K562 (cell line): Measurements from ENCODE around the gene WDR93. TPM values are rescaled to one million over a fixed set of nuclear protein-coding genes. Genes with fewer than 3 reads are reported as not detected.
"Not testable (repeated sequence)": the region's sequence is repeated elsewhere in the genome, so short reads cannot be mapped to it uniquely, and the experiment has no call there.

ENCODE experiments used
- ATAC-seq: fragments of 200-7000 bp; cut with Tn5 transposase; 3 replicates; pipeline ENCODE4 v1.9.1; 2020; ENCODE audit warnings: moderate library complexity
- BruUV-seq: library from RNA; stranded (reverse); fragments of 400-500 nt; replicated peaks from 2 replicates; lab custom pipeline; 2021; lab: Mats Ljungman, UMichigan
- CTCF ChIA-PET: fragments of 300-600 bp; formaldehyde crosslinking; extraction: SDS; loops from one replicate; lab custom pipeline; 2021; ENCODE audit warnings: low intra/inter-chr PET ratio; lab: Yijun Ruan, JAX
- POLR2A ChIA-PET: fragments of 300-600, 350-650 bp; sonication (Branson Sonifier 250); formaldehyde crosslinking; extraction: SDS; loops from one replicate; lab custom pipeline; 2021; ENCODE audit warnings: antibody characterized with exemption, inconsistent platforms; lab: Yijun Ruan, JAX
- DNase-seq, 4 experiments: peaks; one replicate each; pipeline versions ENCODE4 v3.0.0 to v3.0.0-alpha.2; 2011 to 2018; ENCODE audit warnings: low spot score in 3 of 4, mixed read lengths in 3 of 4; ENCODE audit errors: extremely low read depth in 1 of 4
- FAIRE-seq: peaks from 2 replicates; lab custom pipeline; 2011; peaks lifted over from hg19 to GRCh38; lab: Jason Lieb, UNC
- H2AFZ ChIP-seq: 2 replicates; pipeline ENCODE4 v1.6.0; 2011; ENCODE audit warnings: low read depth, low read length, control low read depth, inconsistent platforms
- H3K27ac ChIP-seq: fragments of 200-600 bp; 3 replicates; pipeline ENCODE4 v1.8.0; 2011; ENCODE audit warnings: low read depth, mild to moderate bottlenecking, control low read depth, inconsistent platforms, low read length, moderate library complexity, mixed read lengths; ENCODE audit errors: extremely low read depth
- H3K27me3 ChIP-seq, 2 experiments: fragments of 300-600 bp in 1 of 2; 2 replicates in 1 of 2; 3 replicates in 1 of 2; pipeline versions ENCODE4 v1.6.0 to v1.8.0; 2011; ENCODE audit warnings: inconsistent platforms in 2 of 2, low read length in 2 of 2, mild to moderate bottlenecking in 1 of 2, mixed read lengths in 1 of 2, moderate library complexity in 1 of 2; ENCODE audit not compliant: control insufficient read depth in 2 of 2, insufficient read depth in 2 of 2
- H3K36me3 ChIP-seq: fragments of 300-600 bp; 3 replicates; pipeline ENCODE4 v1.8.0; 2011; ENCODE audit warnings: mild to moderate bottlenecking, low read length, inconsistent platforms; ENCODE audit not compliant: control insufficient read depth, insufficient read depth
- H3K4me1 ChIP-seq, 2 experiments: fragments of 200-600 bp in 1 of 2; replicated peaks in 1 of 2; 2 replicates in 1 of 2; 3 replicates in 1 of 2; pipeline versions ENCODE4 v1.5.1 to v1.8.0; 2011; ENCODE audit warnings: inconsistent platforms in 2 of 2, low read length in 2 of 2, mild to moderate bottlenecking in 1 of 2, mixed read lengths in 1 of 2, moderate library complexity in 1 of 2; ENCODE audit not compliant: control insufficient read depth in 2 of 2, insufficient read depth in 2 of 2
- H3K4me2 ChIP-seq: 2 replicates; pipeline ENCODE4 v1.6.1; 2011; ENCODE audit warnings: low read length, control low read depth, inconsistent platforms, mixed read lengths; ENCODE audit not compliant: insufficient read depth
- H3K4me3 ChIP-seq: fragments of 200-600 bp; sonication (generic), shearing (Covaris generic); 2 replicates; pipeline ENCODE4 v1.5.1; 2016; ENCODE audit warnings: control low read depth, inconsistent platforms
- H3K79me2 ChIP-seq: fragments of 200-600 bp; 3 replicates; pipeline ENCODE4 v1.8.0; 2011; ENCODE audit warnings: low read length, inconsistent platforms; ENCODE audit not compliant: control insufficient read depth, insufficient read depth
- H3K9ac ChIP-seq, 2 experiments: 2 replicates each; pipeline versions ENCODE4 v1.6.0 to v1.6.1; 2011; ENCODE audit warnings: low read depth in 2 of 2, low read length in 2 of 2, control low read depth in 1 of 2, inconsistent platforms in 1 of 2, mild to moderate bottlenecking in 1 of 2, mixed read lengths in 1 of 2; ENCODE audit not compliant: insufficient read depth in 1 of 2
- H3K9me1 ChIP-seq: one replicate; pipeline ENCODE4 v1.6.0; 2011; ENCODE audit warnings: inconsistent platforms, mild to moderate bottlenecking, low read length, moderate library complexity; ENCODE audit not compliant: control insufficient read depth, insufficient read depth
- H3K9me3 ChIP-seq: replicated peaks from 2 replicates; pipeline ENCODE4 v1.5.1; 2011; ENCODE audit warnings: low read depth, low read length, inconsistent platforms; ENCODE audit not compliant: control insufficient read depth, insufficient read depth
- H4K20me1 ChIP-seq: replicated peaks from 2 replicates; pipeline ENCODE4 v1.6.1; 2011; ENCODE audit warnings: low read length, inconsistent platforms, mixed read lengths; ENCODE audit not compliant: control insufficient read depth, insufficient read depth
- BMI1 ChIP-seq: fragments of 150-350 bp; IDR thresholded peaks from 2 replicates; pipeline ENCODE4 v1.6.1; 2014; ENCODE audit warnings: low read length
- CC2D1A ChIP-seq: fragments of 450-650 bp; IDR thresholded peaks from 2 replicates; pipeline ENCODE4 v1.6.1; 2017; ENCODE audit warnings: mild to moderate bottlenecking
- KLF16 ChIP-seq: IDR thresholded peaks from 2 replicates; pipeline ENCODE4 v1.6.1; 2016; ENCODE audit warnings: antibody characterized with exemption
- PCBP1 ChIP-seq: fragments of 200-400 bp; formaldehyde crosslinking; IDR thresholded peaks from 2 replicates; pipeline ENCODE4 v1.6.1; 2018; ENCODE audit warnings: mild to moderate bottlenecking, low read depth, low read length; ENCODE audit not compliant: poor library complexity, severe bottlenecking
- ZNF76 ChIP-seq: fragments of 250-450 bp; sonication (Bioruptor Pico); IDR thresholded peaks from 2 replicates; pipeline ENCODE4 v1.4.0; 2020; ENCODE audit warnings: mild to moderate bottlenecking, moderate library complexity, borderline replicate concordance
- WGBS: fragments of 100-300 bp; shearing (Covaris generic); methylation state at CpG from one replicate; pipeline ENCODE4 v1.1.6; 2016; ENCODE audit warnings: low coverage, mixed read lengths; ENCODE audit not compliant: insufficient coverage; ENCODE audit errors: missing lambda C conversion rate; 5-methylcytosine and 5-hydroxymethylcytosine counted together
- in situ Hi-C: fragments of 300-500 bp; cut with MboI; formaldehyde crosslinking; loops from 4 replicates; pipeline ENCODE4 v1.15.0; 2018; ENCODE audit warnings: inconsistent platforms, mixed read lengths
- intact Hi-C: fragments of 100-400 bp; cut with micrococcal nuclease; formaldehyde crosslinking; loops from 2 replicates; pipeline ENCODE4 v1.14.2; 2022
- polyA plus RNA-seq, 8 experiments: library from polyadenylated mRNA; depleted of rRNA in 4 of 8; stranded (reverse) in 5 of 8; unstranded in 3 of 8; fragments of >200 nt; fragmentation: Nextera tagmentation in 2 of 8; fragmentation: Illumina TruSeq in 1 of 8; extraction: Ambion mirVana in 2 of 8; extraction: Trizol in 1 of 8; gene quantifications; 2 replicates each; pipeline versions ENCODE4 v1.2.1 to v1.2.3, GENCODE V29; 2011 to 2014; ENCODE audit warnings: inconsistent platforms in 1 of 8, missing spikeins in 1 of 8
- total RNA-seq, 7 experiments: library from RNA; depleted of rRNA in 6 of 7; stranded (reverse); fragments of >200 nt in 6 of 7; fragmentation: Illumina TruSeq in 2 of 7; extraction: Trizol in 2 of 7; gene quantifications; 2 replicates each; pipeline versions ENCODE4 v1.2.1 to v1.2.3, GENCODE V29; 2011 to 2021; ENCODE audit warnings: low replicate concordance in 1 of 7
- TF ChIP-seq, protein P1 (sequence below): fragments of 250-450 bp; sonication (Bioruptor Pico); IDR thresholded peaks from 2 replicates; pipeline ENCODE4 v1.4.0; 2020

Gene WDR93
- total and polyA plus RNA-seq, 9 of the 15 experiments (the other 6 are each of a cell fraction or from before 2014, with no cell fraction given): not detected

DNA sequence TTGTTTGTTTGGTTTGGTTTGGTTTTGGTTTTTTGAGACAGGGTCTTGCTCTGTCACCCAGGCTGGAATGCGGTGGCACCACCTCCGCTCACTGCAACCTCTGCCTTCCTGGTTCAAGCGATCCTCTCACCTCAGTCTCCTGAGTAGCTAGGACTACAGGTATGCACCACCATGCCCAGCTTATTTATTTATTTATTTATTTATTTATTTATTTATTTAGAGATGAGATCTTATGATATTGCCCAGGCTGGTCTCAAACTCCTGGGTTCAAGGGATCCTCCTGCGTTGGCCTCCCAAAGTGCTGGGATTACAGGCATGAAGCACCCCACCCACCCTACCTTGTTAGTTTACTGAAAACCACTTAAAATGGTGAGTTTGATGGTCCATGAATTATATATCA is 98.0 kb downstream of the WDR93 start:
- H3K4me2 ChIP-seq, H4K20me1 ChIP-seq, CTCF ChIA-PET, H3K79me2 ChIP-seq, BruUV-seq, H3K27ac ChIP-seq, H3K9me1 ChIP-seq, H3K36me3 ChIP-seq, H2AFZ ChIP-seq, DNase-seq, ATAC-seq, POLR2A ChIA-PET, intact Hi-C loops, H3K27me3 ChIP-seq, H3K9ac ChIP-seq, FAIRE-seq, H3K4me3 ChIP-seq, H3K9me3 ChIP-seq: not testable (repeated sequence)
- H3K4me1 ChIP-seq: peaks cover 5 to 25% of the 10 kb centered on the region in 2 experiments
- in situ Hi-C loops: loop anchor here (10.0 kb wide), 1 partner anchor 446 kb away; the partner anchor contains the start of genes CIB1 and GDPGP1
- 58% methylated on average over 4 of the region's 4 CpGs for WGBS

DNA sequence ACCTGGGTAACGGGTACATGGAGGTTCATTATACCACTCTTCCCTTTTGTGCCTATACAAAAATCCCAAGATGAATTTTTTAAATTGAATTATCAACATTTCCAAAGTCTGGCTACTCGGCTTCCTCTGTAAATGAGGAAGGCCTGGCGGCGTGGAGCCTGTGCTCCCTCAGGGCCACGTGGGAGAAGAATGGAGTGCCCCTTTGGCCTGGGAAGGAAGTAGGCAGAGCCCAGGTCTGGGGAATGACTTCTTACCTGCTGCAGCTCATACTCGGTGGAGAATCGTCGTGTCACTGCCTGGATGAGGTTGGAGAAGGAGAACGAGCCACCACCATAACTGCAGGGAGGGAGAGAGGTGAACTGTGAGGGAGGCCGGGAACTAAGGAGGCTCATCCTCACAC is 99.6 kb downstream of the WDR93 start:
- no peak for FAIRE-seq
- DNase-seq: no peak
- WGBS: 51% methylated on average over 9 of the region's 10 CpGs
- H4K20me1 ChIP-seq: no peaks in the 10 kb centered on the region
- no peak for TF ChIP-seq PCBP1
- no peak for TF ChIP-seq KLF16
- no peak for TF ChIP-seq CC2D1A
- TF ChIP-seq, protein P1, sequence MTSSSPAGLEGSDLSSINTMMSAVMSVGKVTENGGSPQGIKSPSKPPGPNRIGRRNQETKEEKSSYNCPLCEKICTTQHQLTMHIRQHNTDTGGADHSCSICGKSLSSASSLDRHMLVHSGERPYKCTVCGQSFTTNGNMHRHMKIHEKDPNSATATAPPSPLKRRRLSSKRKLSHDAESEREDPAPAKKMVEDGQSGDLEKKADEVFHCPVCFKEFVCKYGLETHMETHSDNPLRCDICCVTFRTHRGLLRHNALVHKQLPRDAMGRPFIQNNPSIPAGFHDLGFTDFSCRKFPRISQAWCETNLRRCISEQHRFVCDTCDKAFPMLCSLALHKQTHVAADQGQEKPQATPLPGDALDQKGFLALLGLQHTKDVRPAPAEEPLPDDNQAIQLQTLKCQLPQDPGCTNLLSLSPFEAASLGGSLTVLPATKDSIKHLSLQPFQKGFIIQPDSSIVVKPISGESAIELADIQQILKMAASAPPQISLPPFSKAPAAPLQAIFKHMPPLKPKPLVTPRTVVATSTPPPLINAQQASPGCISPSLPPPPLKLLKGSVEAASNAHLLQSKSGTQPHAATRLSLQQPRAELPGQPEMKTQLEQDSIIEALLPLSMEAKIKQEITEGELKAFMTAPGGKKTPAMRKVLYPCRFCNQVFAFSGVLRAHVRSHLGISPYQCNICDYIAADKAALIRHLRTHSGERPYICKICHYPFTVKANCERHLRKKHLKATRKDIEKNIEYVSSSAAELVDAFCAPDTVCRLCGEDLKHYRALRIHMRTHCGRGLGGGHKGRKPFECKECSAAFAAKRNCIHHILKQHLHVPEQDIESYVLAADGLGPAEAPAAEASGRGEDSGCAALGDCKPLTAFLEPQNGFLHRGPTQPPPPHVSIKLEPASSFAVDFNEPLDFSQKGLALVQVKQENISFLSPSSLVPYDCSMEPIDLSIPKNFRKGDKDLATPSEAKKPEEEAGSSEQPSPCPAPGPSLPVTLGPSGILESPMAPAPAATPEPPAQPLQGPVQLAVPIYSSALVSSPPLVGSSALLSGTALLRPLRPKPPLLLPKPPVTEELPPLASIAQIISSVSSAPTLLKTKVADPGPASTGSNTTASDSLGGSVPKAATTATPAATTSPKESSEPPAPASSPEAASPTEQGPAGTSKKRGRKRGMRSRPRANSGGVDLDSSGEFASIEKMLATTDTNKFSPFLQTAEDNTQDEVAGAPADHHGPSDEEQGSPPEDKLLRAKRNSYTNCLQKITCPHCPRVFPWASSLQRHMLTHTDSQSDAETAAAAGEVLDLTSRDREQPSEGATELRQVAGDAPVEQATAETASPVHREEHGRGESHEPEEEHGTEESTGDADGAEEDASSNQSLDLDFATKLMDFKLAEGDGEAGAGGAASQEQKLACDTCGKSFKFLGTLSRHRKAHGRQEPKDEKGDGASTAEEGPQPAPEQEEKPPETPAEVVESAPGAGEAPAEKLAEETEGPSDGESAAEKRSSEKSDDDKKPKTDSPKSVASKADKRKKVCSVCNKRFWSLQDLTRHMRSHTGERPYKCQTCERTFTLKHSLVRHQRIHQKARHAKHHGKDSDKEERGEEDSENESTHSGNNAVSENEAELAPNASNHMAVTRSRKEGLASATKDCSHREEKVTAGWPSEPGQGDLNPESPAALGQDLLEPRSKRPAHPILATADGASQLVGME (CRISPR knock-in tag): no peak
- no peak for TF ChIP-seq ZNF76 (CRISPR knock-in tag)
- no peak for TF ChIP-seq BMI1
- no peaks in the 10 kb centered on the region; the same call in 1 of the 2 replicates for H3K9me3 ChIP-seq
- H3K4me1 ChIP-seq: peaks cover 0 to 9% of the 10 kb centered on the region in 2 experiments; a peak in 2 of 5 replicates
- in situ Hi-C loops: no loop called here
- BruUV-seq: no TSS peak
- H3K79me2 ChIP-seq: no peaks in the 10 kb centered on the region
- POLR2A ChIA-PET: no interaction called here
- H3K27me3 ChIP-seq: no peaks in the 10 kb centered on the region
- H3K9ac ChIP-seq: peak overlapping the region in 1 of 2 experiments; percentile 24; a peak in 1 of 4 replicates
- H3K27ac ChIP-seq: no peak overlapping the region
- no peak overlapping the region for H3K4me3 ChIP-seq
- no peak overlapping the region for H2AFZ ChIP-seq
- H3K4me2 ChIP-seq: no peak overlapping the region
- no peaks in the 10 kb centered on the region for H3K36me3 ChIP-seq
- H3K9me1 ChIP-seq: no peaks in the 10 kb centered on the region
- intact Hi-C loops: no loop called here
- ATAC-seq: no peak
- CTCF ChIA-PET: no interaction called here
